GM18502 (cell line): ENCODE results near the gene CCR1.
"Not testable (repeated sequence)": the region's sequence is repeated elsewhere in the genome, so short reads cannot be mapped to it uniquely, and the experiment has no call there.

ENCODE experiments used
- ATAC-seq: cut with Tn5 transposase; IDR thresholded peaks from one replicate; pipeline ENCODE4 v1.9.1; 2021; ENCODE audit warnings: mild to moderate bottlenecking; ENCODE audit not compliant: unreplicated experiment, poor library complexity

The CCR1 gene

GRCh38 chr3:46213201-46213600, 5.1 kb upstream of the CCR1 start:
- ATAC-seq, result no peak

GRCh38 chr3:46212101-46212500, 4.0 kb upstream of the CCR1 start:
- ATAC-seq, result no peak

GRCh38 chr3:46209746-46210470, 1.8 kb upstream of the CCR1 start:
- ATAC-seq, result no peak

- ATAC-seq, result no peak
Measured at GRCh38 chr3:46209053-46209452, 940 bp upstream of the CCR1 start.

- not testable (repeated sequence) for ATAC-seq
Measured at GRCh38 chr3:46207514-46207913, 599 bp downstream of the CCR1 start.

- ATAC-seq, result no peak
Measured at GRCh38 chr3:46206282-46207015, 1.7 kb downstream of the CCR1 start.

GRCh38 chr3:46205286-46205960, 2.7 kb downstream of the CCR1 start:
- ATAC-seq, result no peak

GRCh38 chr3:46203681-46204080, 4.4 kb downstream of the CCR1 start:
- ATAC-seq, result no peak

GRCh38 chr3:46202535-46202934, 5.6 kb downstream of the CCR1 start:
- no peak for ATAC-seq

DNA sequence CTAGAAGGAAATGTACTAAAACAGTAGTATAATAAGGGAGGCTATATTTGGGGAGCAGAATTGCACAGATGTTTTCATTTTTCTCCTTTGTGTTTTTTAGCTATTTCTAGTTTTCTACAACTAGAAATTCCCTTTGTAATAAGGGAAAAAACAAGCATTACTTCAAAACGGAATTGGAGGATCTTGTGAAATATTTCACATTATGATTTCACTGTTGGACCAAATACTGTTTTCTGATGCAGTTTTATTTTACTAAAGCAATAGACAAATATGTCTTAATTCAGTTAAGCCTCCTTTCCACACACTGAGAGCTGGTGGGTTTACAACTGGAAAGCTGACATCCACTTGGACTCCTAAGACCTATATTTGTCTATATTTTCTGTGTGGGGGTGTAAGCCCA, 7.3 kb downstream of the CCR1 start:
- no peak for ATAC-seq

DNA sequence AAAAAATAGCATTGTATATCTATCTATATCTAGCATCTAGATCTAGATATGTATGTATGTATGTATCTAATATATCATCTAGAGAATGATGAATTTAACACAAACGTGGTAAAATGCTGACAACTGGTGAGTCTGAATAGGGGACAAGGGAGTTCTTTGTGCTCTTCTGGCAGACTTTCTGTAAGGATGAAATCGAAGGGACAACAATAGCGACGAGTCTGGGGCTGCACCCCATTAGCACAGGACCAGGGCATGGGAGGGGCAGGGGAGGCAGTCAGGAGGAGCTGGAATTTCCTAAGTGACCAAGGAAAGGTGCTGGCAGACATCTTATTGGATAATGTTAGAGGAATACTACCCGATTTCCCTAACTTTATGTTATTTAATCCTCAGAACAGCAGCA, 7.9 kb downstream of the CCR1 start:
- no peak for ATAC-seq

DNA sequence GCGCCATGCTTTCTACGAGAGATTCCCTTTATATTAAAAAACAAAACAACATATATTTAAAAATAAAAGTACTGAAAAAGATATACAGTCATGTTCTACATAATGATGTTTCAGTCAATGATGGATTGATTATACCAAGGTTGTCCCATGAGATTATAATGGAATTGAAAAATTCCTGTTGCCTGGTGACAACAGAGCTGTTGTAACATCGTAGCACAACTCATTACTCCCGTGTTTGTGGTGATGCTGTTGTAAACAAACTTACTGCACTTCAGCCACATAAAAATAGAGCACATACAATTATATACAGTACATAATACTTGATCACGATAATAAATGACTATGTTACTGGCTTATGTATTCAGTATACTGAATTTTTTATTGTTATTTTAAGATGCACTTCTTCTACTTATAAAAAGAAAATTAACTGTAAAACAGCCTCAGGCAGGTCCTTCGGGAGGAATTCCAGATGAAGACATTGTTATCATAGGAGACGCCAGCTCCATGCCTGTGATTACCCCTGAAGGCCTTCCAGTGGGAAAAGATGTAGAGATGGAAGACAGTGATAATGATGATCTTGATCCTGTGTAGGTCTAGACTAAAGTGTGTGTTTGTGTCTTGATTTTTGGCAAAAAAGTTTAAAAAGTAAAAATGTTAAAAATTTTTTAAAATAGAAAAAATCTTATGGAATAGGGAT, 11.7 kb downstream of the CCR1 start:
- no peak for ATAC-seq

DNA sequence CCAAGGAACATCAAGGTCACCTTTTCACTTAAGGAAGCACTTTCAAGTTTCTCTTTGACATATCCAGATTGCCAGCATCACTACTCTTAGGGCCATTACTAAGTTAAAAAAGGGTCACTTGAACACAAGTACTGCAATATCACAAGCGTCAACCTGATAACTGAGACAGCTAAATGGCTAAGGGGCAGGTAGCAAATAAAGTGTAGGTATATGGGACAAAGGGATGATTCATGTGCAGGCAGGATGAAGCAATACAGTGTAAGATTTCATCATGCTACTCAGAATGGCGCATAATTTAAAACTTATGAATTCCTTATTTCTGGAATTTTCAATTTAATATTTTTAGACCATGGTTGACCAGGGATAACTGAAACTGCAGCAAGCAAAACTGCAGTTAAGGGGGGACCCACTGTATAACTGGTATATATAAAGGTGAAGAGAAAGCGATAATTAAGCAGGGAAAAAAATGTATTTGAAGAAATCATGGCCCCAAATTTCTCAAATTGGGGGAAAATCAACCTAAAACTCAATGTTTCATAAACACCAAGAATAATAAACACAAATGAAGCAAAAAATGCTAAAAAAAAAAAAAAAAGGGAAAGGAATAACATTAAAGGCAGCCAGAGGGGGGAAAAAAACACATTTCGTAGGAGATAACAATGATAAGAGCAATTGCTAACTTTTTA, 13.1 kb downstream of the CCR1 start:
- no peak for ATAC-seq

- ATAC-seq, result no peak
Measured at GRCh38 chr3:46193436-46193835, 14.7 kb downstream of the CCR1 start.

GRCh38 chr3:46192939-46193338, 15.2 kb downstream of the CCR1 start:
- no peak for ATAC-seq

GRCh38 chr3:46191730-46192129, 16.4 kb downstream of the CCR1 start:
- ATAC-seq, result no peak

DNA sequence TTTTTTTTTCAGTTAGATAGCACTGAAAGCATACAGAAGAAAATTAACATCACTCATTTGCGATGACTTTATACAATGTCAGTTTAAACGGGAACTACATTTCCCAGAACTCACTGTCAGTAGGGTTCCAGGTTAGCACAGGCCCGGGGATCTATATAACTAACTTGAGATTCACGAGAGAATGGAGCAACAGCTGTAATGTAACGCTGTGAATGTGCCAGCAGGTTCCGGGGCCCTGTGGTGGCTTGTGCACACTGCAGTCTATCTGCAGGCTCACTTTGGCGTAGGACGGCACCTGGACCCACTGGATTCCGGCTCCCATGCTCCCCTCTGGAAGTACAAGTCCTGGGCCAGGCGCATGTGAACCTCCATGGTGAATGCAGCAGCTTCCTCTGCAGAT, 19.4 kb downstream of the CCR1 start:
- ATAC-seq, result no peak

- ATAC-seq, result no peak
Measured at GRCh38 chr3:46187876-46188275, 20.2 kb downstream of the CCR1 start.

GRCh38 chr3:46187341-46187700, 20.8 kb downstream of the CCR1 start:
- peak; percentile 26 for ATAC-seq
